DOHH2 (cell line): ENCODE results near the gene MEF2B.

Source experiments
- CTCF ChIP-seq: fragments of 200-600 bp; sonication (generic); IDR thresholded peaks from one replicate; pipeline ENCODE4 v1.5.1; 2014; ENCODE audit warnings: antibody characterized with exemption, mild to moderate bottlenecking, low read depth, low read length; ENCODE audit not compliant: poor library complexity, severe bottlenecking
- EZH2phosphoT487 ChIP-seq: fragments of 200-600 bp; sonication (generic); IDR thresholded peaks from 2 replicates; pipeline ENCODE4 v1.6.1; 2017; ENCODE audit warnings: borderline replicate concordance, mild to moderate bottlenecking, antibody characterized with exemption, low read length, moderate library complexity, mixed read lengths

- TF ChIP-seq CTCF (no peak), EZH2phosphoT487 (no peak)
Measured at GRCh38 chr19:19176950-19177349, 6.9 kb upstream of the MEF2B start.
